ENCODE results near the gene NFASC.

The NFASC gene

GRCh38 chr1:204863730-204864129, 6.9 kb upstream of the NFASC start:
- no peak for DNase-seq (ENCODE audit: low read depth, low spot score)
- in situ Hi-C loops (cut with HindIII; ENCODE audit: low sequenced_read_pairs): no loop called here
- no peak for TF ChIP-seq CTCF (IDR thresholded peaks at IDR 0.05; ENCODE audit: low read depth, low read length)
- H3K4me3 ChIP-seq (ENCODE audit: low read depth, low read length): no peak overlapping the region

- H3K4me3 ChIP-seq (ENCODE audit: low read depth, low read length): no peak overlapping the region
- in situ Hi-C loops (cut with HindIII; ENCODE audit: low sequenced_read_pairs): no loop called here
- no peak for DNase-seq (ENCODE audit: low read depth, low spot score)
- no peak for TF ChIP-seq CTCF (IDR thresholded peaks at IDR 0.05; ENCODE audit: low read depth, low read length)
Measured at GRCh38 chr1:204866051-204866596, 4.5 kb upstream of the NFASC start.

GRCh38 chr1:204867203-204867602, 3.5 kb upstream of the NFASC start:
- in situ Hi-C loops (cut with HindIII; ENCODE audit: low sequenced_read_pairs): no loop called here
- TF ChIP-seq CTCF (IDR thresholded peaks at IDR 0.05; ENCODE audit: low read depth, low read length): no peak

GRCh38 chr1:204867666-204868339, 2.9 kb upstream of the NFASC start:
- in situ Hi-C loops (cut with HindIII; ENCODE audit: low sequenced_read_pairs): no loop called here
- no peak for TF ChIP-seq CTCF (IDR thresholded peaks at IDR 0.05; ENCODE audit: low read depth, low read length)
- DNase-seq (ENCODE audit: low read depth, low spot score): no peak
- H3K4me3 ChIP-seq (ENCODE audit: low read depth, low read length): no peak overlapping the region

More at GRCh38 chr1:204867203-204867602, 3.5 kb upstream of the NFASC start:
- DNase-seq (ENCODE audit: low read depth, low spot score): no peak
- H3K4me3 ChIP-seq (ENCODE audit: low read depth, low read length): no peak overlapping the region

GRCh38 chr1:204868340-204868700, 2.3 kb upstream of the NFASC start:
- H3K4me3 ChIP-seq (ENCODE audit: low read depth, low read length): no peak overlapping the region
- TF ChIP-seq CTCF (IDR thresholded peaks at IDR 0.05; ENCODE audit: low read depth, low read length): no peak
- in situ Hi-C loops (cut with HindIII; ENCODE audit: low sequenced_read_pairs): no loop called here
- DNase-seq (ENCODE audit: low read depth, low spot score): no peak

GRCh38 chr1:204869097-204869496, 1.6 kb upstream of the NFASC start:
- no peak for TF ChIP-seq CTCF (IDR thresholded peaks at IDR 0.05; ENCODE audit: low read depth, low read length)
- H3K4me3 ChIP-seq (ENCODE audit: low read depth, low read length): no peak overlapping the region
- DNase-seq (ENCODE audit: low read depth, low spot score): no peak
- in situ Hi-C loops (cut with HindIII; ENCODE audit: low sequenced_read_pairs): no loop called here

Data from astrocyte of the spinal cord (primary cell).